Epithelial cell of esophagus (primary cell): Measurements from ENCODE around the gene ADD3.
A peak's percentile ranks its signal among the peaks of the same experiment; 100 is the strongest.

ENCODE experiments used
- DNase-seq: peaks from one replicate; pipeline ENCODE4 v3.0.0; 2010; ENCODE audit warnings: low read depth
- H3K4me3 ChIP-seq: 2 replicates; pipeline ENCODE4 v1.5.1; 2011; ENCODE audit warnings: mild to moderate bottlenecking, low read length, control low read depth
- CTCF ChIP-seq: IDR thresholded peaks from 2 replicates; pipeline ENCODE4 v1.5.1; 2011; ENCODE audit warnings: low read depth, mild to moderate bottlenecking, low read length, control low read depth, inconsistent platforms; ENCODE audit not compliant: insufficient read depth; ENCODE audit errors: missing control alignments

Gene ADD3

GRCh38 chr10:109987452-109988211 lies 20.2 kb upstream of the ADD3 start:
- peak; percentile 81 for DNase-seq
- no peak overlapping the region for H3K4me3 ChIP-seq
- no peak for TF ChIP-seq CTCF

- TF ChIP-seq CTCF = no peak
- no peak overlapping the region for H3K4me3 ChIP-seq
- DNase-seq = no peak
Measured at GRCh38 chr10:109988212-109988596, 19.6 kb upstream of the ADD3 start.

- no peak for DNase-seq
- no peak for TF ChIP-seq CTCF
Measured at GRCh38 chr10:109991266-109991855, 16.4 kb upstream of the ADD3 start.

GRCh38 chr10:109992485-109992884 lies 15.3 kb upstream of the ADD3 start:
- TF ChIP-seq CTCF = no peak
- DNase-seq = no peak
- H3K4me3 ChIP-seq = no peak overlapping the region

More at GRCh38 chr10:109991266-109991855, 16.4 kb upstream of the ADD3 start:
- H3K4me3 ChIP-seq = no peak overlapping the region

GRCh38 chr10:109993551-109994330 lies 14.0 kb upstream of the ADD3 start:
- H3K4me3 ChIP-seq = no peak overlapping the region
- no peak for TF ChIP-seq CTCF
- peak; percentile 17 for DNase-seq

- TF ChIP-seq CTCF = no peak
- no peak overlapping the region for H3K4me3 ChIP-seq
- DNase-seq = no peak
Measured at GRCh38 chr10:109994711-109995577, 12.8 kb upstream of the ADD3 start.
